ENCODE data around the gene GALNT7. TPM values are rescaled to one million over a fixed set of nuclear protein-coding genes. Genes with fewer than 3 reads are reported as not detected.
"Not testable (repeated sequence)": the region's sequence is repeated elsewhere in the genome, so short reads cannot be mapped to it uniquely, and the experiment has no call there.

Gene GALNT7
- total RNA-seq, 2 donors from 2014 or later, result 17.3 to 19.4 TPM

- Mint-ChIP-seq H3K4me3 (peak overlapping the region; percentile 93), H3K27me3 (no peaks in the 10 kb centered on the region)
Observed at GRCh38 chr4:173171098-173171497, 2.5 kb downstream of the GALNT7 start.

GRCh38 chr4:173171987-173172386, 3.4 kb downstream of the GALNT7 start:
- H3K36me3 Mint-ChIP-seq, result peaks cover 6% of the 10 kb centered on the region
- no peak overlapping the region for H3K4me3 Mint-ChIP-seq
- ATAC-seq, result no peak
- H3K27me3 Mint-ChIP-seq, result no peaks in the 10 kb centered on the region
- no peaks in the 10 kb centered on the region for H3K9me3 Mint-ChIP-seq
- peaks cover 36 to 38% of the 10 kb centered on the region in 2 donors for H3K4me1 Mint-ChIP-seq (ENCODE audit: low read depth in 2 of 2)
- no peak for DNase-seq (ENCODE audit: low spot score)
- H3K27ac Mint-ChIP-seq, result peak overlapping the region in 1 of 2 donors; percentile 9

More at GRCh38 chr4:173171098-173171497, 2.5 kb downstream of the GALNT7 start:
- peak overlapping the region in 1 of 2 donors; percentile 85 for H3K27ac Mint-ChIP-seq
- H3K4me1 Mint-ChIP-seq (ENCODE audit: low read depth in 2 of 2), result peaks cover 35 to 42% of the 10 kb centered on the region in 2 donors
- DNase-seq (ENCODE audit: low spot score) (no peak), ATAC-seq (no peak)
- no peaks in the 10 kb centered on the region for H3K9me3 Mint-ChIP-seq
- peaks cover 6% of the 10 kb centered on the region for H3K36me3 Mint-ChIP-seq

- Mint-ChIP-seq H3K36me3 (no peaks in the 10 kb centered on the region), H3K27ac (peak overlapping the region in 1 of 2 donors; percentile 1), H3K4me3 (no peak overlapping the region), H3K4me1 (ENCODE audit: low read depth in 2 of 2) (peaks cover 25 to 34% of the 10 kb centered on the region in 2 donors), H3K27me3 (no peaks in the 10 kb centered on the region), H3K9me3 (no peaks in the 10 kb centered on the region)
- DNase-seq (ENCODE audit: low spot score), result no peak
- ATAC-seq, result no peak
Observed at GRCh38 chr4:173174184-173174583, 5.6 kb downstream of the GALNT7 start.

- DNase-seq (ENCODE audit: low spot score) (no peak), ATAC-seq (no peak)
- Mint-ChIP-seq H3K36me3 (no peaks in the 10 kb centered on the region), H3K27ac (peak overlapping the region in 1 of 2 donors; percentile 1), H3K4me1 (ENCODE audit: low read depth in 2 of 2) (peaks cover 25 to 34% of the 10 kb centered on the region in 2 donors), H3K9me3 (no peaks in the 10 kb centered on the region), H3K27me3 (no peaks in the 10 kb centered on the region), H3K4me3 (no peak overlapping the region)
Observed at GRCh38 chr4:173174594-173175012, 6.0 kb downstream of the GALNT7 start.

- no peaks in the 10 kb centered on the region for H3K36me3 Mint-ChIP-seq
- DNase-seq (ENCODE audit: low spot score), result no peak
- no peaks in the 10 kb centered on the region for H3K9me3 Mint-ChIP-seq
- ATAC-seq, result no peak
- no peaks in the 10 kb centered on the region for H3K27me3 Mint-ChIP-seq
- H3K4me1 Mint-ChIP-seq (ENCODE audit: low read depth in 2 of 2), result peaks cover 15 to 26% of the 10 kb centered on the region in 2 donors
- H3K27ac Mint-ChIP-seq, result no peak overlapping the region
- H3K4me3 Mint-ChIP-seq, result no peak overlapping the region
Observed at GRCh38 chr4:173176010-173176409, 7.4 kb downstream of the GALNT7 start.

- Mint-ChIP-seq H3K9me3 (no peaks in the 10 kb centered on the region), H3K4me3 (no peak overlapping the region), H3K27ac (no peak overlapping the region), H3K36me3 (no peaks in the 10 kb centered on the region), H3K4me1 (ENCODE audit: low read depth in 2 of 2) (peaks cover 10 to 22% of the 10 kb centered on the region in 2 donors), H3K27me3 (no peaks in the 10 kb centered on the region)
- no peak for ATAC-seq
- DNase-seq (ENCODE audit: low spot score), result no peak
Observed at GRCh38 chr4:173177232-173177631, 8.6 kb downstream of the GALNT7 start.

- no peak for DNase-seq (ENCODE audit: low spot score)
- no peaks in the 10 kb centered on the region for H3K9me3 Mint-ChIP-seq
- H3K4me3 Mint-ChIP-seq, result no peak overlapping the region
- peaks cover 10 to 22% of the 10 kb centered on the region in 2 donors for H3K4me1 Mint-ChIP-seq (ENCODE audit: low read depth in 2 of 2)
- ATAC-seq, result no peak
- no peaks in the 10 kb centered on the region for H3K36me3 Mint-ChIP-seq
- no peak overlapping the region for H3K27ac Mint-ChIP-seq
- no peaks in the 10 kb centered on the region for H3K27me3 Mint-ChIP-seq
Observed at GRCh38 chr4:173178144-173178543, 9.5 kb downstream of the GALNT7 start.

- no peak overlapping the region for H3K4me3 Mint-ChIP-seq
- DNase-seq (ENCODE audit: low spot score) (no peak), ATAC-seq (no peak)
- no peaks in the 10 kb centered on the region for H3K27me3 Mint-ChIP-seq
- no peak overlapping the region for H3K27ac Mint-ChIP-seq
- no peaks in the 10 kb centered on the region for H3K9me3 Mint-ChIP-seq
- no peaks in the 10 kb centered on the region for H3K36me3 Mint-ChIP-seq
- H3K4me1 Mint-ChIP-seq (ENCODE audit: low read depth in 2 of 2), result peaks cover 6 to 17% of the 10 kb centered on the region in 2 donors
Observed at GRCh38 chr4:173181848-173182247, 13.2 kb downstream of the GALNT7 start.

- no peaks in the 10 kb centered on the region for H3K27me3 Mint-ChIP-seq
- H3K36me3 Mint-ChIP-seq, result no peaks in the 10 kb centered on the region
- H3K4me3 Mint-ChIP-seq, result no peak overlapping the region
- H3K27ac Mint-ChIP-seq, result no peak overlapping the region
- H3K9me3 Mint-ChIP-seq, result no peaks in the 10 kb centered on the region
- H3K4me1 Mint-ChIP-seq (ENCODE audit: low read depth in 2 of 2), result peaks cover 6 to 11% of the 10 kb centered on the region in 2 donors
- DNase-seq (ENCODE audit: low spot score) (no peak), ATAC-seq (no peak)
Observed at GRCh38 chr4:173182403-173182802, 13.8 kb downstream of the GALNT7 start.

GRCh38 chr4:173183659-173184247, 15.1 kb downstream of the GALNT7 start:
- not testable (repeated sequence) for ATAC-seq; H3K27me3 Mint-ChIP-seq; DNase-seq (ENCODE audit: low spot score); H3K27ac Mint-ChIP-seq; H3K4me3 Mint-ChIP-seq; H3K36me3 Mint-ChIP-seq; H3K9me3 Mint-ChIP-seq
- peaks cover 6 to 11% of the 10 kb centered on the region in 2 donors for H3K4me1 Mint-ChIP-seq (ENCODE audit: low read depth in 2 of 2)

- DNase-seq (ENCODE audit: low spot score), result no peak
- H3K9me3 Mint-ChIP-seq, result no peaks in the 10 kb centered on the region
- H3K4me1 Mint-ChIP-seq (ENCODE audit: low read depth in 2 of 2), result peaks cover 15 to 17% of the 10 kb centered on the region in 2 donors
- no peaks in the 10 kb centered on the region for H3K36me3 Mint-ChIP-seq
- H3K27me3 Mint-ChIP-seq, result no peaks in the 10 kb centered on the region
- no peak overlapping the region for H3K27ac Mint-ChIP-seq
- ATAC-seq, result no peak
- H3K4me3 Mint-ChIP-seq, result no peak overlapping the region
Observed at GRCh38 chr4:173185847-173186510, 17.4 kb downstream of the GALNT7 start.

GRCh38 chr4:173187732-173188131, 19.1 kb downstream of the GALNT7 start:
- Mint-ChIP-seq H3K4me1 (ENCODE audit: low read depth in 2 of 2) (peaks cover 24 to 30% of the 10 kb centered on the region in 2 donors), H3K36me3 (no peaks in the 10 kb centered on the region), H3K9me3 (no peaks in the 10 kb centered on the region), H3K27me3 (no peaks in the 10 kb centered on the region), H3K4me3 (no peak overlapping the region), H3K27ac (no peak overlapping the region)
- DNase-seq (ENCODE audit: low spot score) (no peak), ATAC-seq (no peak)

- Mint-ChIP-seq H3K27ac (no peak overlapping the region), H3K4me3 (no peak overlapping the region), H3K27me3 (no peaks in the 10 kb centered on the region), H3K4me1 (ENCODE audit: low read depth in 2 of 2) (peaks cover 25 to 30% of the 10 kb centered on the region in 2 donors), H3K9me3 (no peaks in the 10 kb centered on the region), H3K36me3 (no peaks in the 10 kb centered on the region)
- no peak for DNase-seq (ENCODE audit: low spot score)
- no peak for ATAC-seq
Observed at GRCh38 chr4:173188648-173189047, 20.0 kb downstream of the GALNT7 start.

GRCh38 chr4:173189117-173189693, 20.6 kb downstream of the GALNT7 start:
- H3K27me3 Mint-ChIP-seq, result no peaks in the 10 kb centered on the region
- no peak overlapping the region for H3K27ac Mint-ChIP-seq
- no peak for ATAC-seq
- H3K9me3 Mint-ChIP-seq, result no peaks in the 10 kb centered on the region
- DNase-seq (ENCODE audit: low spot score), result no peak
- H3K36me3 Mint-ChIP-seq, result no peaks in the 10 kb centered on the region
- peaks cover 25 to 30% of the 10 kb centered on the region in 2 donors for H3K4me1 Mint-ChIP-seq (ENCODE audit: low read depth in 2 of 2)
- no peak overlapping the region for H3K4me3 Mint-ChIP-seq
